Measurements from ENCODE around the gene ZNF281. TPM values are rescaled to one million over a fixed set of nuclear protein-coding genes. Genes with fewer than 3 reads are reported as not detected.

The ZNF281 gene
- total and polyA plus RNA-seq, 9 of the 15 experiments (the other 6 are each of a cell fraction or from before 2014, with no cell fraction given): 9.6 to 24.9 (median 16.5) TPM

DNA sequence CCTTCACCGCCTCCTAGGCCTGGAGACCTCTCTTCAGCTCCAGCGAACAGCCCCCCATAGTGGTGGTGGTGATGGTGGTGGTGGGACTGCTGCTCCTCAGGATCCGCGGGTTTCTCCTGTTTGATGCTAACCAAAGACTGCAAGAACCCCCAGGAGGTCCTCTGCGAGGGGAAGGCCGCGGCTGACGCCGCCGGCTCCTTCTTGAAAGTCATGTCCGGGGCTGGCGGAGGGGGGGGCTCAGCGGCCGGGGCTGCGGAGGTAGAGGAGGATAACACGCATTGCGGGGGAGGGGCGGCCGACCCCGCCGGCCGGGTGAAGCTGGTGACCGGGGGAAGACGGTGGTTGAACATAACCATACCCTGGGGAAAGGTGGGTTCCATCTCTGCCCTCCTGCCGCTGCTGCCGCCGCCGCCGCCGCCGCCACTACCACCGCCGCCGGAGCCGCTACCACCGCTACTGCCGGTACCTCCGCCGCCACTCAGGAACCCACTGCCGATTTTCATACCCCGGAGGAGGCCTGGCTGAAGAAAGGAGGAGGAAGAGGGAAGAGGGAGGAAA is 554 bp downstream of the ZNF281 start (continued):
- TF ChIP-seq IRF1 (CRISPR knock-in tag; IDR thresholded peaks at IDR 0.05; ENCODE audit: borderline replicate concordance) (no peak), HNRNPK (IDR thresholded peaks at IDR 0.05; ENCODE audit: low read depth, low read length, poor library complexity, severe bottlenecking) (no peak), MED1 (CRISPR knock-in tag; IDR thresholded peaks at IDR 0.05; ENCODE audit: borderline replicate concordance) (no peak), DEAF1 (CRISPR knock-in tag; IDR thresholded peaks at IDR 0.05) (no peak), BDP1 (IDR thresholded peaks at IDR 0.05; ENCODE audit: insufficient read depth, insufficient read length) (no peak), ZBTB1 (CRISPR knock-in tag; IDR thresholded peaks at IDR 0.05; ENCODE audit: borderline replicate concordance, low read depth) (peak; percentile 83), ILF3 (IDR thresholded peaks at IDR 0.05; ENCODE audit: borderline replicate concordance) (no peak), MNT (conservative IDR thresholded peaks at IDR 0.05) (peak in 1 of 2 experiments; percentile 56; a peak in 2 of 4 replicates), ARHGAP35 (IDR thresholded peaks at IDR 0.05; ENCODE audit: partially characterized antibody) (no peak), ZNF436 (CRISPR knock-in tag; IDR thresholded peaks at IDR 0.05) (no peak), KLF1 (tag; IDR thresholded peaks at IDR 0.05) (0 out of 2 replicates have a peak, but pooled peaks have one; percentile 23), KAT7 (CRISPR knock-in tag; IDR thresholded peaks at IDR 0.05; ENCODE audit: borderline replicate concordance) (no peak), ZNF197 (CRISPR knock-in tag; IDR thresholded peaks at IDR 0.05; ENCODE audit: low read depth) (no peak), COPS2 (conservative IDR thresholded peaks at IDR 0.05) (no peak), ZKSCAN1 (IDR thresholded peaks at IDR 0.05; ENCODE audit: low read depth, low read length) (0 out of 2 replicates have a peak, but pooled peaks have one; percentile 14), UBTF (IDR thresholded peaks at IDR 0.05; ENCODE audit: borderline replicate concordance in 1 of 2, low read depth in 2 of 2, low read length in 2 of 2) (peak in 1 of 2 experiments; percentile 69; a peak in 1 of 4 replicates), ATF3 (IDR thresholded peaks at IDR 0.05) (no peak), ATF3 (CRISPR knock-in tag; conservative IDR thresholded peaks at IDR 0.05) (no peak), CREB1 (IDR thresholded peaks at IDR 0.05) (no peak), CREB1 (CRISPR knock-in tag; IDR thresholded peaks at IDR 0.05) (no peak), ZNF121 (CRISPR knock-in tag; conservative IDR thresholded peaks at IDR 0.05) (no peak)

Data from K562 (cell line).